ENCODE data around the gene PTGFR. TPM values are rescaled to one million over a fixed set of nuclear protein-coding genes. Genes with fewer than 3 reads are reported as not detected.

Gene PTGFR
- total and polyA plus RNA-seq, 10 of the 15 experiments (the other 5 are each of a cell fraction or from before 2014, with no cell fraction given), result not detected

DNA sequence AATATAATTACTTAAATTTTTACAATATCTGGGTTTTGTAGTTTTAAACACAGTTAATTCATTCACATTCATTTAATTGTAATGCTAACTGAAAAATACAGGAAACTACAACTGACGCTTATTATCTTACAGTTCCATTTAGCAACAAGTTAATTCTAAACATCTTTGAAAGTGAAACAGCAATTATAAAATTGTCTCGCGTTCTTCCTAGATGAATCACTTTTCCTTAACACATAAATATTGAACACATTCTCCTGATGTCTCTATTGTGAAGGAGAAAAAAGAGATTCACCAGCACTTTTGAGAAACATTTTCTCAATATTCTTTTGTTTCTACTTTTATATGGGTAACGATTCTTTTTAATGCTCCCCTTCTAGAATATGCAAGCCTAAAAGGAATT, 6.4 kb downstream of the PTGFR start:
- POLR2A ChIA-PET, result no interaction called here
- DNase-seq (ENCODE audit: low read depth, low spot score), result no peak
- ATAC-seq, result no peak

More for the DNA sequence above, 6.4 kb downstream of the PTGFR start:
- intact Hi-C loops (cut with micrococcal nuclease; ENCODE audit: unreplicated experiment), result no loop called here
- Histone ChIP-seq H3K4me3 (no peak overlapping the region), H4K20me1 (ENCODE audit: control insufficient read depth, insufficient read depth) (no peaks in the 10 kb centered on the region), H3K9ac (ENCODE audit: control insufficient read depth, insufficient read depth, low read length) (no peak overlapping the region), H2AFZ (ENCODE audit: control insufficient read depth, low read depth, low read length) (no peak overlapping the region), H3K27ac (ENCODE audit: control insufficient read depth, insufficient read depth) (no peak overlapping the region), H3K4me1 (ENCODE audit: control insufficient read depth, insufficient read depth, low read length) (no peaks in the 10 kb centered on the region), H3K4me2 (ENCODE audit: control insufficient read depth, insufficient read depth) (no peak overlapping the region), H3K36me3 (ENCODE audit: control insufficient read depth in 2 of 2, insufficient read depth in 2 of 2, low read length in 1 of 2) (no peaks in the 10 kb centered on the region), H3K9me3 (replicated peaks; ENCODE audit: control insufficient read depth, insufficient read depth, low read length) (no peaks in the 10 kb centered on the region), H3K27me3 (replicated peaks in 1 of 2; ENCODE audit: control insufficient read depth in 2 of 2, insufficient read depth in 2 of 2, low read length in 1 of 2) (peaks cover 0 to 3% of the 10 kb centered on the region in 2 experiments; a peak in 1 of 4 replicates), H3K79me2 (ENCODE audit: control insufficient read depth, insufficient read depth, low read length) (no peaks in the 10 kb centered on the region)
- 72% methylated on average over 4 of the region's 4 CpGs for WGBS (ENCODE audit: insufficient coverage, insufficient replicate concordance, low lambda C conversion rate, missing lambda C conversion rate)
- CTCF ChIA-PET, result no interaction called here
- no peak for FAIRE-seq
- BruUV-seq (replicated peaks), result no TSS peak
- no peak for TF ChIP-seq SMAD1 (IDR thresholded peaks at IDR 0.05; ENCODE audit: low read depth, partially characterized antibody)
- no peak for TF ChIP-seq RBBP5 (conservative IDR thresholded peaks at IDR 0.05)
- TF ChIP-seq, protein P1, sequence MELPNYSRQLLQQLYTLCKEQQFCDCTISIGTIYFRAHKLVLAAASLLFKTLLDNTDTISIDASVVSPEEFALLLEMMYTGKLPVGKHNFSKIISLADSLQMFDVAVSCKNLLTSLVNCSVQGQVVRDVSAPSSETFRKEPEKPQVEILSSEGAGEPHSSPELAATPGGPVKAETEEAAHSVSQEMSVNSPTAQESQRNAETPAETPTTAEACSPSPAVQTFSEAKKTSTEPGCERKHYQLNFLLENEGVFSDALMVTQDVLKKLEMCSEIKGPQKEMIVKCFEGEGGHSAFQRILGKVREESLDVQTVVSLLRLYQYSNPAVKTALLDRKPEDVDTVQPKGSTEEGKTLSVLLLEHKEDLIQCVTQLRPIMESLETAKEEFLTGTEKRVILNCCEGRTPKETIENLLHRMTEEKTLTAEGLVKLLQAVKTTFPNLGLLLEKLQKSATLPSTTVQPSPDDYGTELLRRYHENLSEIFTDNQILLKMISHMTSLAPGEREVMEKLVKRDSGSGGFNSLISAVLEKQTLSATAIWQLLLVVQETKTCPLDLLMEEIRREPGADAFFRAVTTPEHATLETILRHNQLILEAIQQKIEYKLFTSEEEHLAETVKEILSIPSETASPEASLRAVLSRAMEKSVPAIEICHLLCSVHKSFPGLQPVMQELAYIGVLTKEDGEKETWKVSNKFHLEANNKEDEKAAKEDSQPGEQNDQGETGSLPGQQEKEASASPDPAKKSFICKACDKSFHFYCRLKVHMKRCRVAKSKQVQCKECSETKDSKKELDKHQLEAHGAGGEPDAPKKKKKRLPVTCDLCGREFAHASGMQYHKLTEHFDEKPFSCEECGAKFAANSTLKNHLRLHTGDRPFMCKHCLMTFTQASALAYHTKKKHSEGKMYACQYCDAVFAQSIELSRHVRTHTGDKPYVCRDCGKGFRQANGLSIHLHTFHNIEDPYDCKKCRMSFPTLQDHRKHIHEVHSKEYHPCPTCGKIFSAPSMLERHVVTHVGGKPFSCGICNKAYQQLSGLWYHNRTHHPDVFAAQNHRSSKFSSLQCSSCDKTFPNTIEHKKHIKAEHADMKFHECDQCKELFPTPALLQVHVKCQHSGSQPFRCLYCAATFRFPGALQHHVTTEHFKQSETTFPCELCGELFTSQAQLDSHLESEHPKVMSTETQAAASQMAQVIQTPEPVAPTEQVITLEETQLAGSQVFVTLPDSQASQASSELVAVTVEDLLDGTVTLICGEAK (IDR thresholded peaks at IDR 0.05; ENCODE audit: borderline replicate concordance), result no peak
- no peak for TF ChIP-seq CREB1 (IDR thresholded peaks at IDR 0.05; ENCODE audit: low read depth)
- RAD21 ChIA-PET (ENCODE audit: unreplicated experiment), result no interaction called here
- in situ Hi-C loops (cut with MboI), result no loop called here
- SMC1A ChIA-PET (ENCODE audit: uncharacterized antibody, unreplicated experiment), result no interaction called here
